HG03139 (cell line): ENCODE measurements around the gene CYTL1.

ENCODE experiments used
- ATAC-seq: cut with Tn5 transposase; IDR thresholded peaks from one replicate; pipeline ENCODE4 v1.9.1; 2021; ENCODE audit not compliant: unreplicated experiment

Gene CYTL1

DNA sequence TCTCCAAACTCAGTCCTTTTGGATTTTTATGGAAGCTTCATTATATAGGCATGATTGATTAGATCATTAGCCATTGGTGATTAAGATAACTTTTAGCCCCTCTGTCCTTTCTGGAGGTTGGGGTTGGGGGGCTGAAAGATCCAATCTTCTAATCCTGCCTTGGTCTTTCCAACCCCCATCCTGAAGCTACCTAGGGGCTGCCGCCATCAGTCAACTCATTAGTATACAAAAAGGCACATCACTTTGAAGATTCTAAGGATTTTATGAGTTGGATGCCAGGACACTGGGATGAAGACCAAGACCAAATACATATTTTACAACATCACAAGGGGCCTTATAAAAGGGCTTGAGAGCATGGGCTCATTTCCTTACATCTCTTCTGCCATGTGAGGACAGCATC lies 47.5 kb downstream of the CYTL1 start:
- no peak for ATAC-seq

DNA sequence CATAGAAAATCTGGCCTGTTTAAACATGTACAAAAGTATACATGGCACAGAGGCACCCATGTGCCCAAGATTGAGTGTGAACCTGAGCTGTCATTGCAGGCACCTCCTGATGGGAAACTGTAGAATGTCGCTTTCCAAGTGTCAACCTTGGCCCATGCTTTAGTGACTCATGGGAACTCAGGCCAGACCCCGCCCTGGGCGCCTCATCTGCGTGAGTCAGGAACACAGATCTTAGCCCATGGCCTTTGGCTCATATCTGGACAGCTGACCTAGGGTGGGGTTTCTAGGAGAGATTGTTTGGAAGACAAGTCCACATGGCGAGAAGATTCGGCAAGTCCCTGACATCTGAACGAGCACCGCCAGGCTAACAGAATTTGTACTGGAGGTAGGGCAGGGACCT lies 50.0 kb downstream of the CYTL1 start:
- no peak for ATAC-seq

- ATAC-seq, result no peak
Observed at GRCh38 chr4:4968161-4968725, 51.0 kb downstream of the CYTL1 start.
